ENCODE results near the gene SF3B1.
"Not testable (repeated sequence)": the region's sequence is repeated elsewhere in the genome, so short reads cannot be mapped to it uniquely, and the experiment has no call there.

Gene SF3B1

GRCh38 chr2:197378494-197379307 is 56.1 kb downstream of the SF3B1 start:
- peak; percentile 56 for DNase-seq (ENCODE audit: low read depth)
- peak; percentile 70 for TF ChIP-seq CTCF (IDR thresholded peaks at IDR 0.05; ENCODE audit: low read length, missing control alignments)
- peak overlapping the region; percentile 27 for H3K4me3 ChIP-seq (replicated peaks; ENCODE audit: low read depth, low read length)

GRCh38 chr2:197378086-197378485 is 56.7 kb downstream of the SF3B1 start:
- no peak for DNase-seq (ENCODE audit: low read depth)
- H3K4me3 ChIP-seq (replicated peaks; ENCODE audit: low read depth, low read length) = no peak overlapping the region
- no peak for TF ChIP-seq CTCF (IDR thresholded peaks at IDR 0.05; ENCODE audit: low read length, missing control alignments)

- no peak overlapping the region for H3K4me3 ChIP-seq (replicated peaks; ENCODE audit: low read depth, low read length)
- no peak for TF ChIP-seq CTCF (IDR thresholded peaks at IDR 0.05; ENCODE audit: low read length, missing control alignments)
- no peak for DNase-seq (ENCODE audit: low read depth)
Observed at GRCh38 chr2:197377670-197378069, 57.2 kb downstream of the SF3B1 start.

GRCh38 chr2:197372592-197372991 is 62.2 kb downstream of the SF3B1 start:
- no peak for DNase-seq (ENCODE audit: low read depth)
- TF ChIP-seq CTCF (IDR thresholded peaks at IDR 0.05; ENCODE audit: low read length, missing control alignments) = no peak
- no peak overlapping the region for H3K4me3 ChIP-seq (replicated peaks; ENCODE audit: low read depth, low read length)

GRCh38 chr2:197370664-197371063 is 64.2 kb downstream of the SF3B1 start:
- not testable (repeated sequence) for H3K4me3 ChIP-seq (replicated peaks; ENCODE audit: low read depth, low read length); DNase-seq (ENCODE audit: low read depth)

GRCh38 chr2:197369933-197370320 is 64.9 kb downstream of the SF3B1 start:
- TF ChIP-seq CTCF (IDR thresholded peaks at IDR 0.05; ENCODE audit: low read length, missing control alignments) = no peak
- H3K4me3 ChIP-seq (replicated peaks; ENCODE audit: low read depth, low read length) = no peak overlapping the region
- DNase-seq (ENCODE audit: low read depth) = peak; percentile 16

GRCh38 chr2:197369228-197369932 is 65.4 kb downstream of the SF3B1 start:
- DNase-seq (ENCODE audit: low read depth) = peak; percentile 39
- no peak for TF ChIP-seq CTCF (IDR thresholded peaks at IDR 0.05; ENCODE audit: low read length, missing control alignments)
- no peak overlapping the region for H3K4me3 ChIP-seq (replicated peaks; ENCODE audit: low read depth, low read length)
